AG09309 (cell line): ENCODE measurements around the gene NFAT5.

Source experiments
- DNase-seq: peaks from one replicate; pipeline ENCODE4 v3.0.0-alpha.2; 2010; ENCODE audit warnings: low read depth
- H3K4me3 ChIP-seq: 2 replicates; pipeline ENCODE4 v1.5.1; 2011; ENCODE audit warnings: mild to moderate bottlenecking, low read depth, low read length, moderate library complexity; ENCODE audit not compliant: control insufficient read depth
- TF ChIP-seq, protein P1 (sequence below): IDR thresholded peaks from 2 replicates; pipeline ENCODE4 v1.5.1; 2011; ENCODE audit warnings: mild to moderate bottlenecking, low read depth, low read length, inconsistent platforms; ENCODE audit not compliant: insufficient read depth, control insufficient read depth; ENCODE audit errors: missing control alignments

Gene NFAT5

DNA sequence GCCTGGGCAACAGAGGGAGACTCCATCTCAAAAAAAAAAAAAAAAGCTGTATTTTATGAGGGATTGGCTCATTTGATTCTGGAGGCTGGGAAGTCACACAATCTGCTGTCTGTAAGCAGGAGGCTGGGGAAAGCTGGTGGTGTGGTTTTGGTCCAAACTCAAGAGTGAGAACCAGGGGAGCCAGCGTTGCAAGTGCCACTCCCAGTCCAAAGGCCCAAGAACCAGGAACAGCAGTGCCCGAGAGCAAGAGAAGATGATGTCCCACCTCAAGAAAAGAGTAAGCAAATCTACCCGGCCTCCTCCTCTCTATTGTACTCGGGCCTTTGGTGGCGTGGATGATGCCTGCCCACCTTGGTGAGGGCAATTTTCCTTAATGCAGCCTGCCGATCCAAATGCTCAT is 166.3 kb downstream of the NFAT5 start:
- no peak overlapping the region for H3K4me3 ChIP-seq
- DNase-seq: no peak
- TF ChIP-seq, protein P1, sequence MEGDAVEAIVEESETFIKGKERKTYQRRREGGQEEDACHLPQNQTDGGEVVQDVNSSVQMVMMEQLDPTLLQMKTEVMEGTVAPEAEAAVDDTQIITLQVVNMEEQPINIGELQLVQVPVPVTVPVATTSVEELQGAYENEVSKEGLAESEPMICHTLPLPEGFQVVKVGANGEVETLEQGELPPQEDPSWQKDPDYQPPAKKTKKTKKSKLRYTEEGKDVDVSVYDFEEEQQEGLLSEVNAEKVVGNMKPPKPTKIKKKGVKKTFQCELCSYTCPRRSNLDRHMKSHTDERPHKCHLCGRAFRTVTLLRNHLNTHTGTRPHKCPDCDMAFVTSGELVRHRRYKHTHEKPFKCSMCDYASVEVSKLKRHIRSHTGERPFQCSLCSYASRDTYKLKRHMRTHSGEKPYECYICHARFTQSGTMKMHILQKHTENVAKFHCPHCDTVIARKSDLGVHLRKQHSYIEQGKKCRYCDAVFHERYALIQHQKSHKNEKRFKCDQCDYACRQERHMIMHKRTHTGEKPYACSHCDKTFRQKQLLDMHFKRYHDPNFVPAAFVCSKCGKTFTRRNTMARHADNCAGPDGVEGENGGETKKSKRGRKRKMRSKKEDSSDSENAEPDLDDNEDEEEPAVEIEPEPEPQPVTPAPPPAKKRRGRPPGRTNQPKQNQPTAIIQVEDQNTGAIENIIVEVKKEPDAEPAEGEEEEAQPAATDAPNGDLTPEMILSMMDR: no peak

DNA sequence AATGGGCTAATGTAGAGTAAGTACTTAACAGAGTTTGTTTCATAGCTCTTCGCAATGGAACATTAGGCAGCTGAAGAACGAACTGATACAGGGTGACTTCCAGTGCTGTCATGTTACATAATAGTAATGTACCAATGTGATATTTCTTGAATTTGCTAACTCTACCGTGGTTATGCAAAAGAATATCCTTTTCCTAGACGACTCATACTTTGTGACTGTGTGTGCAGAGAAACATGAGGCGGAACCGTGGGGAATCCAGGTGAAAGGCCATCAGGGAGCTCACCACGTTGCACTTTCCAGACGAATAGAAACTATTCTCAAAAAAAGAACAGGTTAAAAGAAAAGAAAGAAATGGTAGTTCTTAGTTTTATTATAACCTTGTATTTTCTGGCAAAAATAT is 175.8 kb downstream of the NFAT5 start:
- no peak for DNase-seq
- TF ChIP-seq, protein P1: no peak

DNA sequence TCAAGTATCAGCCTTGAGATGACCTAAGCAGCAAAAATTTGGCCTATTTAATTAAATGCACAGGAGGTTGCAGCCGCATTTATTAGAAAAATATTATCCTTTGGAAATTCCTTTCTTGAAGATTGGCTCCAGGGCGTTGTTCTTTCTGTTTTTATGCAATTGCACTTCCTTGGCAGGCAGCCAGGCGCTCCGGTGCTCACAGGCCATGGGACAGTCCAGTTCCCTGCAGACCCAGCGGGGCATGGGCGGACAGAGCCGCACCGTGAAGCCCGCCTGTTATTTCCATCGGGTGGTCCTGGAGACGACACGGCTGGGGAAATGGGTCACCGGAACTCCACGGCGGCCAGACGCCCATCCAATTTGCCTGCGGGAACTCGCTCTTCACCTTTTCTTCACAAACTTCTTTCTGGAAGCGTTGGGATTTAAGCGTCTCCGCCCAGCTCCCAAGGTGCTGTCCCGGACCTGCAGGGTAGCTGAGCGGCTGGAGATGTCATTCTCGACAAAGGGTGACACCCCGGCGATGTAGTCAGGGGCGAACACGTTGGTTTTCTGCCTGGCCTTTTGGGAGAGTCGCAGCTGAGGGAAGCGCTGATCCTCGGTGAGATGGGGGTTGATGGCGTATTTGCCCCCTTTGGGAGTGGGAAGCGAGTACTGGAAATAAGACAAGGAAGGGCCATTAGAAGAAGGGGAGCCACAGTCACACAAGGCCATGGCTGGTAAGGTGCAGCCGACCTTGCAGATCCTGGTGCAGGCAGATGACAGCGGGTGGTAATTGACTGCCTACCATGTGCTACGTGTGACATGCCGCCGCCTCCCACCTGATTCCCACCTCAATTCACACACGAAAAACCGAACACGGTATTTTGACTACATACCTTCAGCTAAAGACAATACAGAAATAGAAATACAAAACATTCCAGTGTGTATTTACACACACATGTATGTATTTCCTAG is 176.5 kb downstream of the NFAT5 start:
- no peak overlapping the region for H3K4me3 ChIP-seq
- TF ChIP-seq, protein P1: no peak
- no peak for DNase-seq

More for the DNA sequence above, 175.8 kb downstream of the NFAT5 start:
- H3K4me3 ChIP-seq: no peak overlapping the region

DNA sequence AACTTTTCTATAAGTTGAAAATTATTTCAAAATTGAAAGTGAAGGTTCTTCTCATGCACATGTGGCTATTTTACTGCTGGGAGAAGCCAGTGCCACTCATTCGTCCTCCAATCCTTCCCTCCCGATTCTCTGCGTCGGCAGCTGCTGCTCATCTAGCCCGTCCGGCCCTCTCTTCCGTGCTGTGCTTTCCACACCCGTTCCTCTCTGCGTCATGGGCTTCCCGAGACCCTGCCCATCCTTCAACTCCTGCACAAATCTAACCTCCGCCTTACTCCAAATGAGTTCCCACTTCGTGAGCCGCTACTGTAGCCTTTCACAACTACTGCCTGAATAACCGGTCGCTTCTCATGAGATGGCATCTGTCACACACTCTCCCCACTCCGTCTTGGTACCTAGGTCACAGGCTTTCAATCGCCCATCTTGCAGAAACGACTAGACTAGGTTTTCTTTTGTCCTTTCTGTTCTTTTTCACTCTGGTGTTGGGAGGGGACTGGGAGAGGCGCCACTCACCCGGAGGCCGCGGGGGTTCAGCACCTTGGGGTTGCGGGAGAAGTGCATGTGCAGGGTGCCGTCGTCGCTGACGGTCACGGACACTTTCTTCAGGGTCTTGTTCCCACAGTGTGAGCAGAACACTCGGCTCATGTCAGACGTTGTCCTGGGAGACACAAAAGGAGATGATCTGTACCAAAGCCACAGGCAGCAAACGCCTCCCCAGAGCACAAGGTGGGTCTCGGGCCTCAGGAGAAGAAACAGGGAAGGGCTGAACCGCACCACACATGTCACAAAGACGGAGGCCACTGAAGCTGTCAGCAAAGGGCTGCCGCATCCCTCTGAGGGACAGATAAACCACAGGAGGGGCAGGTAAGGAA is 178.8 kb downstream of the NFAT5 start:
- DNase-seq: no peak
- TF ChIP-seq, protein P1: no peak
- H3K4me3 ChIP-seq: no peak overlapping the region

DNA sequence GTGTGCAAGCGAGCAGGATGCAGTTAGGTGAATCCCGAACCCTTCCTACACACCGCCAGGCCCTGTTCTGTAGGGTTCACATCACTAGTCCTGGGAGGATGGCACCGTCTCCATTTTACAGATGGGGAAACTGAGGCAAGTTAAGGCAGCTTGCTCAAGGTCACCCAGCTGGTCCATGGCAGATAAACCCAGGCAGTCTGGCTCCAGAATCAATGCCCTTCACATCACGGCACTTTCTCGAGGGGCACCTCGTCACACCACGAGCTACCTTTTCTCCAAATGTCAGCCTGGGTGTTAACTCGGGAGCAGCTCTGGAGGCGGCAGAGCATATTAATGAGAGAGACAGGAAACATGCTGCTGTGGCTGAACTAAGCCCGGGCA is 179.5 kb downstream of the NFAT5 start:
- no peak overlapping the region for H3K4me3 ChIP-seq
- DNase-seq: no peak
- TF ChIP-seq, protein P1: no peak

DNA sequence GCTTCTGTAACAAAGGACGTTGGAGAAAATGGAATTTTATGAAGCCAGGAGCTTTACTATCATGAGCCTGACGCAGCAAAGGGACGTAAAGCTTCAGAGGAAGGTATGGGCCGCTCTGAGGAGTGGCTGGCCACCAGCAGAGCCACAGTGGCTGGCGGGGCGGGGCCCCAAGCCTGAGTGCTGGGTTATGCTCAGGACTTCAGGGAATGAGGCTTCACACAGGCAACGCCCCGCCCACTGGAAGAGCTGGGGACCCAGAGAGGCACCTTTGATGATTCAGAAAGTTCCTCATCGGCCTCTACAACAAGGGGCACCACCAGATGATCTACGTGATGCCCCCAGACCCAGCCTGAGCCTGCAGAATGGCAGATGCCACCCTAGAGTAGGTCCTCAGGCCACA is 180.2 kb downstream of the NFAT5 start:
- TF ChIP-seq, protein P1: no peak
- no peak for DNase-seq
- no peak overlapping the region for H3K4me3 ChIP-seq
